NB4 (cell line): ENCODE data around the gene ISCA1.

Source experiments
- MYC ChIP-seq: IDR thresholded peaks from 2 replicates; pipeline ENCODE4 v1.6.1; 2011; ENCODE audit warnings: low read depth, low read length
- POLR2A ChIP-seq: IDR thresholded peaks from 2 replicates; pipeline ENCODE4 v1.6.1; 2011; ENCODE audit warnings: mild to moderate bottlenecking; ENCODE audit not compliant: insufficient read length; ENCODE audit errors: extremely low read depth
- TF ChIP-seq, protein P1 (sequence below): IDR thresholded peaks from one replicate; pipeline ENCODE4 v1.5.1; 2012; ENCODE audit warnings: low read depth, low read length
- TF ChIP-seq, protein P2 (sequence below): IDR thresholded peaks from 2 replicates; pipeline ENCODE4 v1.6.1; 2011; ENCODE audit warnings: low read depth, low read length

DNA sequence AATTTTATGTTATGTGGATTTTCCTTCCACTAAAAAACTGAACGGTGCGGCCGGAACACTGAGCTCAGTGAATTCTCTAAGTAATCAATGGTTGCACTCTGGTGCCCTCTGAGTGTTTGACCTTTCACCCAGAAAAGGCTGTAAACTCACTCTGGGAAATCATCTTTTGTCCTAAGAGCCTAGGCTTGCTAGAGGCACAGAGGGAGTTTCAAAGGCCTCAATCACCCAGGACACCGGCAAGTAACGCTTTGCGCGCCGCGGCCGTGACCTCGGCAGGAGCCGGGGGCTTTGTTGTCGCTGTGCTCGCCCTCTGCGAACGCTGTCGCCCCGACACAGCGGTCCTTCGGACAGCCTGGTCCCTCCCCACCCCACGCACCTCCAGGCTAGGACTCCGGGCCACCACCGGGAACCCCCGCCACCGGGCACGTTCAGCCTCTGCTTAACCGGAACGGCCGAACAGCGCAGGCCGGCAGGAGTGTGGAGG is 703 bp downstream of the ISCA1 start:
- TF ChIP-seq, protein P1, sequence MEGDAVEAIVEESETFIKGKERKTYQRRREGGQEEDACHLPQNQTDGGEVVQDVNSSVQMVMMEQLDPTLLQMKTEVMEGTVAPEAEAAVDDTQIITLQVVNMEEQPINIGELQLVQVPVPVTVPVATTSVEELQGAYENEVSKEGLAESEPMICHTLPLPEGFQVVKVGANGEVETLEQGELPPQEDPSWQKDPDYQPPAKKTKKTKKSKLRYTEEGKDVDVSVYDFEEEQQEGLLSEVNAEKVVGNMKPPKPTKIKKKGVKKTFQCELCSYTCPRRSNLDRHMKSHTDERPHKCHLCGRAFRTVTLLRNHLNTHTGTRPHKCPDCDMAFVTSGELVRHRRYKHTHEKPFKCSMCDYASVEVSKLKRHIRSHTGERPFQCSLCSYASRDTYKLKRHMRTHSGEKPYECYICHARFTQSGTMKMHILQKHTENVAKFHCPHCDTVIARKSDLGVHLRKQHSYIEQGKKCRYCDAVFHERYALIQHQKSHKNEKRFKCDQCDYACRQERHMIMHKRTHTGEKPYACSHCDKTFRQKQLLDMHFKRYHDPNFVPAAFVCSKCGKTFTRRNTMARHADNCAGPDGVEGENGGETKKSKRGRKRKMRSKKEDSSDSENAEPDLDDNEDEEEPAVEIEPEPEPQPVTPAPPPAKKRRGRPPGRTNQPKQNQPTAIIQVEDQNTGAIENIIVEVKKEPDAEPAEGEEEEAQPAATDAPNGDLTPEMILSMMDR, result no peak
- TF ChIP-seq MYC, result no peak
- TF ChIP-seq, protein P2, sequence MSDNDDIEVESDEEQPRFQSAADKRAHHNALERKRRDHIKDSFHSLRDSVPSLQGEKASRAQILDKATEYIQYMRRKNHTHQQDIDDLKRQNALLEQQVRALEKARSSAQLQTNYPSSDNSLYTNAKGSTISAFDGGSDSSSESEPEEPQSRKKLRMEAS, result no peak
- no peak for TF ChIP-seq POLR2A
